Measurements from ENCODE around the gene ARID1A.
A peak's percentile ranks its signal among the peaks of the same experiment; 100 is the strongest.

The ARID1A gene

DNA sequence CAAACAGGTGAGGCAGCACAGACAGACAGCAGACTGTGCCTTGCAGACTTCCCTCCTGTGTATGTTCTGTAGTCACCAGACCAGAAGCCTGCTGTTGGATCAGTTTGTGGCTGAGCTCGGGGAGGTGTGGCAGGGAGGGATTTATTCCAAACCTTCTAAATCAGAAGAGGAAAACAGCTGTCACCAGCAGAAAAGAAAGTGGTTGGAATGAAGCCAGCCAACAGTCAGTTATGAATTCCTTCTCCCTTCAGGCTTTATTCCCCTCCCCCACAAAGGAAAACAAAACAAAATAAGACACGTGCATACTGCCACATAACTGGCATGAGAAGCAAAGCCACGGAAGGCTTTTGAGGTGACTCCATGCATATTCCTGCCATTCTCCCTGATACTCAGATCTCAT, 72.9 kb downstream of the ARID1A start:
- DNase-seq: peak; percentile 19

DNA sequence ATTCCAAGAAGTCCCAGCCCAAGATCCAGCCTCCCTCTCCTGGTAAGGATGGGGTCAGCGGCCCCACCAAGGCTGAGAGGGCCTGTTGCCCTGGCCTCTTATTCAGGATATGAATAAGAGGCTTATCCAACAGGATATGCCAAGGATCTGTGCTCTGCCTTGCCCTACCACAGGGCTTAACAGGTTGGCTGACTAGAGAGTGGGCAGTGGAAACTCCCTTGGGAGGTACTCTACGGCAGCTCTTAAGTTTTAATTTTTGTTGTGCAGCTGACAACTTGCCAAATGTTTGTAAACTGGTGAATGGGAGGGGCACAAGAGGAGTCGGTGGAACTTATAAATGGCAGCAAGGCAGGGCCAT, 75.4 kb downstream of the ARID1A start:
- no peak for DNase-seq

DNA sequence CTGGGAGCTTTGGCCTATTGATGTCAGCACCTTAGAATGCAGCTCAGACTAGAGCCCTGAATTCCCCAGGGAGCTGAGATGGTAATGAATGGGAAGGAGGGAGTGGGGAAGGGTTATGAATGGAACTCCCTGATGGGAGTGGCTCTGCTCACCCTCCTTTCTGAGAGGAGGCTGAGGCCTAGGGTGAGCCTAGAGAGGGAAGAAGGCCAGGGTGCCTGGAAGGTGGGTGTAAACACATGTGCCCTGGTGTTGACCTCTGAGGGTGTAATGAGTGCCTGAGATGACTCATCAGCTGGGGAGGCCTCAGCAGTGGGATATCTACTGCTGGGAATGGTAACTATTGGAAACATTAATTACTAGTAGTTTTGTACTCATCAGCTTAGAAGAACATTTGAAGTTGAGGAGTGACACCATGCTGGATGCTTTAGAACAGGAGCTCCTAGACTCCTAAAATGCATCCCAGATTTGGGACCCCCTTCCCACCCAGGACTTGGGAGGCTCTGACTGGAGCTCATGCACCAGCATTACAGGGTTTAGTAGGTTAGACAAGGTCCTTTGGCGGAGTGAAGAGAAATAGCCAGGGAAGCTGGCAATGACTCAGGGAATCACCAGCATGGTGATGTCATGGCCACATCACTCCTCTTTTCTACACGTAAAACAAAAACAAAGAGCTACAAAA, 76.0 kb downstream of the ARID1A start:
- no peak for DNase-seq

DNA sequence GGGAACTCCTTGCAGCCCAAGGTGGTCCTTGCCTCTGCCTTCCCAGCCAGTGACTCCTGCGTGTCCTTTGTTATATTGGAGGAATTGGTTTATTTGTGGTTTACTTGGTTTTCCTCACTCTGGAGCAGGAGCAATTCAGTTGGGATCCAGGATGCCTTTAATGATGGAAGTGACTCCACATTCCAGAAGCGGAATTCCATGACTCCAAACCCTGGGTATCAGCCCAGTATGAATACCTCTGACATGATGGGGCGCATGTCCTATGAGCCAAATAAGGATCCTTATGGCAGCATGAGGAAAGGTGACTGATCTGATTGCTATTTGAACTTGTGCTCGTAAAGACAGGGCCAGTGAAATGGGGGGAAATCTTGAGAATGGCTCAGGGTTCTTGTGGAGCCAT, 76.9 kb downstream of the ARID1A start:
- DNase-seq: no peak

DNA sequence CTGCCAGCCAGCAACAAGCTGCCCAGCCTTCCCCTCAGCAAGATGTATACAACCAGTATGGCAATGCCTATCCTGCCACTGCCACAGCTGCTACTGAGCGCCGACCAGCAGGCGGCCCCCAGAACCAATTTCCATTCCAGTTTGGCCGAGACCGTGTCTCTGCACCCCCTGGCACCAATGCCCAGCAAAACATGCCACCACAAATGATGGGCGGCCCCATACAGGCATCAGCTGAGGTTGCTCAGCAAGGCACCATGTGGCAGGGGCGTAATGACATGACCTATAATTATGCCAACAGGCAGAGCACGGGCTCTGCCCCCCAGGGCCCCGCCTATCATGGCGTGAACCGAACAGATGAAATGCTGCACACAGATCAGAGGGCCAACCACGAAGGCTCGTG, 78.6 kb downstream of the ARID1A start:
- no peak for DNase-seq

DNA sequence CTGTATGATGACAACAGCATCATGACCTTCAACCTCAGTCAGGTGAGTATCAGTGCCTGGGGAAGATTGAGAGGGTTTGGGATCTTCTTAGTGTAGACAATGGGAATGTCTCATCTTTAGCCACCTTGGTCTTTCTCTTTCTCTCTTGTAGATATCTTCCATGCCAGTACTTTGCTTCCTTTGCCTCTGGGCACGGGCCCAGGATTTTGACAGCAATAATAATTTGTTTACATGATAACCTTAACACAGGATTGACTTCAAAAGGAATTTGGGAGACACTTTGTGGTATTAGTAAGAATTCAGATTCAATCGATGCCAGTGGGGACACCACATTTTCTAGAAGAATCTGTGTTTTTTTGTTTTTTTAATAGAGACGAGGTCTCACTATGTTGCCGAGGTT, 79.9 kb downstream of the ARID1A start:
- DNase-seq: no peak

DNA sequence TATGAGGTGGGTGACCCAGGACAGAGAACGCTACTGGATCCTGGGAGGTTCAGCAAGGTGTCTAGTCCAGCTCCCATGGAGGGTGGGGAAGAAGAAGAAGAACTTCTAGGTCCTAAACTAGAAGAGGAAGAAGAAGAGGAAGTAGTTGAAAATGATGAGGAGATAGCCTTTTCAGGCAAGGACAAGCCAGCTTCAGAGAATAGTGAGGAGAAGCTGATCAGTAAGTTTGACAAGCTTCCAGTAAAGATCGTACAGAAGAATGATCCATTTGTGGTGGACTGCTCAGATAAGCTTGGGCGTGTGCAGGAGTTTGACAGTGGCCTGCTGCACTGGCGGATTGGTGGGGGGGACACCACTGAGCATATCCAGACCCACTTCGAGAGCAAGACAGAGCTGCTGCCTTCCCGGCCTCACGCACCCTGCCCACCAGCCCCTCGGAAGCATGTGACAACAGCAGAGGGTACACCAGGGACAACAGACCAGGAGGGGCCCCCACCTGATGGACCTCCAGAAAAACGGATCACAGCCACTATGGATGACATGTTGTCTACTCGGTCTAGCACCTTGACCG, 83.4 kb downstream of the ARID1A start:
- no peak for DNase-seq

DNA sequence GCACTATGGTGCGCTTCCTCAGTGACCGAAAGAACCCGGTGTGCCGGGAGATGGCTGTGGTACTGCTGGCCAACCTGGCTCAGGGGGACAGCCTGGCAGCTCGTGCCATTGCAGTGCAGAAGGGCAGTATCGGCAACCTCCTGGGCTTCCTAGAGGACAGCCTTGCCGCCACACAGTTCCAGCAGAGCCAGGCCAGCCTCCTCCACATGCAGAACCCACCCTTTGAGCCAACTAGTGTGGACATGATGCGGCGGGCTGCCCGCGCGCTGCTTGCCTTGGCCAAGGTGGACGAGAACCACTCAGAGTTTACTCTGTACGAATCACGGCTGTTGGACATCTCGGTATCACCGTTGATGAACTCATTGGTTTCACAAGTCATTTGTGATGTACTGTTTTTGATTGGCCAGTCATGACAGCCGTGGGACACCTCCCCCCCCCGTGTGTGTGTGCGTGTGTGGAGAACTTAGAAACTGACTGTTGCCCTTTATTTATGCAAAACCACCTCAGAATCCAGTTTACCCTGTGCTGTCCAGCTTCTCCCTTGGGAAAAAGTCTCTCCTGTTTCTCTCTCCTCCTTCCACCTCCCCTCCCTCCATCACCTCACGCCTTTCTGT, 84.6 kb downstream of the ARID1A start:
- DNase-seq: no peak

DNA sequence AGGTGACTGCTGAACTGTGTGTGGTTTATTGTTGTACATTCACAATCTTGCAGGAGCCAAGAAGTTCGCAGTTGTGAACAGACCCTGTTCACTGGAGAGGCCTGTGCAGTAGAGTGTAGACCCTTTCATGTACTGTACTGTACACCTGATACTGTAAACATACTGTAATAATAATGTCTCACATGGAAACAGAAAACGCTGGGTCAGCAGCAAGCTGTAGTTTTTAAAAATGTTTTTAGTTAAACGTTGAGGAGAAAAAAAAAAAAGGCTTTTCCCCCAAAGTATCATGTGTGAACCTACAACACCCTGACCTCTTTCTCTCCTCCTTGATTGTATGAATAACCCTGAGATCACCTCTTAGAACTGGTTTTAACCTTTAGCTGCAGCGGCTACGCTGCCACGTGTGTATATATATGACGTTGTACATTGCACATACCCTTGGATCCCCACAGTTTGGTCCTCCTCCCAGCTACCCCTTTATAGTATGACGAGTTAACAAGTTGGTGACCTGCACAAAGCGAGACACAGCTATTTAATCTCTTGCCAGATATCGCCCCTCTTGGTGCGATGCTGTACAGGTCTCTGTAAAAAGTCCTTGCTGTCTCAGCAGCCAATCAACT, 85.5 kb downstream of the ARID1A start:
- DNase-seq: no peak

DNA sequence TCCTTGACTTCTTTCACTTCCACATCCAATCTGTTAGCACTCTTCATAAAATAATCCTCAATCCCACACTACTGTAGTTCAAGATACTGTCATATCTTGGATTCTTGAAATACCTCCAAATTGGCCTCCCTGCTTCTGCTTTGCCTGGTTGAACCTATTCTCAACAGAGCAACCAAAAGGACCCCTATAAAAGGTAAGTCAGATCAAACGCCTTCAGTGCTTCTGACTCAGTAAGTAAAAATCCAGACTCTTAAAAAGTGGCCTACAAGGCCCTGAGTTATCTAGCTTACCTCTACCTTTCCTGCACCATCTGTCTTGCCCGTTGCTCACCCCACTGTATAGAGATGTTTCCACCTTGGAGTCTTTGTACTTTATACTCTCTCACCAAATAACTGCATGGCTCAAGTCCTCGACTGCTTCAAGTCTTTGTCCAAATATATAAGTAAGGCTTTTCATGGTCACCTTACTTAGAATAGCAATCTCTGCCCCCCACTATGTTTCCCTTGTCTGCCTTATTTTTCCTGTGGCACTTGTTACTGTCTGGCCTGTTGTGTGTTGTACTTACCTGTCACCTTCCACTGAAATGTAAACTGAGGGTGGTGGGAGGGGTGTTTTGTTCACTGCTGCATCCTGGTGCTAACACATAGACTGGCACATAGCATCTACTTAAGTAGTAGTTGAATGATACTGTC, 86.9 kb downstream of the ARID1A start:
- DNase-seq: no peak

DNA sequence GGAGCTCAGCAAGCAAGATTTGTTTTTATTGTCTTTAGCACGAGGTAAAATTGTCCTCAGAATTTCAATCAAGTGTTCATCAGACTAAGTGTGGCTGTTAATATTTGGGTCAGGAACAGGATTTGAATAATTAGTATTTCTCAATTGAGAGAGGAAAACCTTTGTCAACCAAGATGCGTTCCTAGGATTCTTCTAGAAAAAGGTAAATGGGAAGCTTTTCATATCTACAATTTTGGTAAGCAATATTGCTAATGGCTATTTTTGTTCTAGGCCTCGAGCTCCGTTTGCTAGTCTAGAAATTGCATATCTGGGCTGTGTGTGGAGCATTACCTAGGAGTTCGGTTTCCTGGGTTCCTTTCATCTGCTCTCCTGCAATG, 87.8 kb downstream of the ARID1A start:
- DNase-seq: no peak

DNA sequence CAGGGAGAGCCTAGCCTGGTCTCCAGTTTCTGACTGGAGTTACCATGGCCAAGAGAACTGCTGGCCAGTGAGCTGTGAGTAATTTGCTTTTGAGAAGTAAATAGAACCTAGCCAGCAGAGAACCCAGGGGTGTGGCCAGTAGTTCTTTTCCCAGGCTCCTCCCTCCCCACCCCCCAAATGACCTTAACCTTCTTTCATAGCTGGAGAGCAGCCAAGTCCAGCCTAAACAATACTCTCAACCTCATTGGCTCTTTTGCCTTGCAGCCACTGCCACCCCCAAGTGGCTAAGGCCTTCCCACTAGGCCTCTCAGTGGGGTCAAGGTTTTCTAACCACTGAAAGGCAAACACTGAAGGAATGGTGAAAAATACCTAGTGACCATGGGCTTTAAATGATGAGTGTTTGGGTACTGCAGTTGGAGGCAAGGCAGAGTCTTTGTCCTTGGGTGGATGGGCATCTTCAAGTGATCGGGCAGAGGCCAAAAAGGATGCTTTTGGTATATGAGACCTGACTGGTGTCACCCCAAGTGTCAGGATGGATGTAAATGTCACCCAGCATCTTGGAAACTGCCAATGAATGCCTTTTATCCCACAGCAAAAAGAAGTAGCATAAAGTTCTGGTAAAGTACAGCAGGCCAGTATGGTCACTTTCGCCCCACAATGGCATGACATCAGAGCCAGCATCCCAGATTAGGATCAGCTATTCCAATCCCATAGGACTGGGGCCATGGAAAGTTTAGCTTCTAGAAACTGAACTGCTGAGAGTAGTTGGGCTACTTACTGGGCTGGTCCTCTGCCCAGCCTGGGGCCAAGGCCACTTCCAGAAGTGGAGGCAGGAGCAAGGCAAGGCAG, 88.4 kb downstream of the ARID1A start:
- peak; percentile 61 for DNase-seq

DNA sequence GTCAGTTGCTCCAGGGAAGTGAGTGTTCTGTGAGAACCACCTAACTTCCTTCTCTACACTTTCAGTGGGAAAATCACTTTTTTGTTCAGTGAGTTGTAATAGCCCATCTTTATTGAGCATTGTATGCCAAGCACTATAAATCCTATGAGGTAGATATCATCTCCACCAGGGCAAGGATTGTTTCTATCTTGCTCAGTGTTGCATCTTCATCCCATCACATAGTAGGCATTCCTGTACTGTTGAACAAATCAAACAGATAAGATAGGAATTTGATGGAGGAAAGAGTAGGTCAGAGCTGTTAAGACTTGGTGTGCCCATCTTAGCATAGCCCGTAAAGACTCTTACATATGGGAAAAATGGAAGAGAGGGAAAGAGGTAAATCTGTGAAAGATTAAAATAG, 89.1 kb downstream of the ARID1A start:
- no peak for DNase-seq

DNA sequence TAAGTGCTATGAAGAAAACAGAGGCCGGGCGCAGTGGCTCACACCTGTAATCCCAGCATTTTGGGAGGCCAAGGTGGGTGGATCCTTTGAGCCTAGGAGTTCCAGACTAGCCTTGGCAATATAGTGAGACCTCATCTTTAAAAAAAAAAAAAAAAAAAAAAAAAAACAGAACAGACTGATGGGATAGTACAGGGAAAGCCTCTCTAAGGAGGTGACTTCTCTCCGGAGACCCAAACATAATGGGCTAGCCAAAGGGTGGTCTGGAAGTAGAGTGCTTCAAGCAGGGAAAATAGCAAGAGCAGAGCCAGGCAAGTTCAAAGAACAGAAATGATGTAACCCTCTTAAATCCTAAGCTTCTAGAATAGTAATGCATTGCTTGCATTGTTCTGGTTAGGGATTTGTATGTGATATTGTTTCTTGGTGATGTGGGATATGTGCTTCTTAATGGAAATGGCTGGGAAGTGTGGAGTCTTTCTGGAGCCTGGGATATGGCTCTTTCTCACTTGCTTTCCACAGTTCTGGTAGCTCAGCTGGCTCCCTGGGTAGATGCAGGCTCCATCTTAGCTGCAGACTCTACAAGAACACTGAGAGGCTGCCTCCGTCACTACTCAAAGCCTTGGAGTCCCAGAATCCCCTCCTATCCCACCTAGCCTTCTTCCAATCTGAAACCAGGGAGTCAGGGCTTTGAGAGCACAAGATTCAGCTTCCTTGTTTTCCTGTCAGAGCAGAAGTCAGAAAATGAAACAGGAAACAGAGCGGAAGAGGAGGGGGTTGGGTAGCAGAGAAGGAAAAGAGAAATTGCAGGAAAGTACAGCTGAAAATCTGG, 90.0 kb downstream of the ARID1A start:
- no peak for DNase-seq

DNA sequence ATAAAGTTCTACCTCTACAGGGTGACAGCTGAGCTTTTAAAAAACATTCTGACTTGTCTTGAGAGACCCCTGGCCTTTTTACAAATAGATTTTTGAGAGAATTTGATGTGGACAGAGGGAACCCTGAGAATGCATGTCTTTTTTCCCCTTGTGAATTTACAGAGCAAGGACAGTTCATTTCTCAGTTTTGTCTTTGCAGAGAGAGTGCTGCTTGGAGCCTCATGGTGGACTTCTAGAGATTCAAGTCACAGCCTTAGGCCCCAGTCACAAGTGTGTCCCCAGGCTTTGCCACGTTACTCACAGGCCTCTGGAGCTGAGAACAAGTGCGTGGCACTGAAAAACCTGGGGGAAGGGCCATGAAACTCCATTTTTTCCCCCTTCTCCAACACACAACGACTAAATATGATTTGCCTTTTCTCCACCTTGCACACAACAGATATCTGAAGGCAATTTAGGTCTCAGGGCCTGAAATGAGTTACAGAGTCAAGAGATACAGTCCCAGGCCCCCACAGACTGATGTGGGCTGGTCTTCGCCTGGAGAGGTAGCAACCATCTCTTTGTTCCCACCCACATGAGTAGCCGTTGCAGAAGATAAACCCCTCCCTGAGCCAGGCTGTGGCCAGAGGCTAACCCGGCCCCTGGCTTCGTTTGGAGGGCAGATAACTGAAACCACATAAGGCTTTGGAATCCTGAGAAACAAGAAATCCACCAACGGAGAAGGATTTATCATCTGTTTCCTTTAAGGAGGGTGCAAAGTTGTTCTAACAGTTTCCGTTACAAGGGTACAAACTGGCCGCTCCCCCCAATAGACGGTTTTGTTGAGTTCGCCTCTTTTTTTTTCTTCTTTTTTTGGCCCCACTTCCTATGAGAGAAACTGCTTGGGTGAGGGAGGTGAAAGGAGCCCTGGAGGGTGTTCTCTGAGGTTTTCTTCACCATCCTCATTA, 90.9 kb downstream of the ARID1A start:
- no peak for DNase-seq

DNA sequence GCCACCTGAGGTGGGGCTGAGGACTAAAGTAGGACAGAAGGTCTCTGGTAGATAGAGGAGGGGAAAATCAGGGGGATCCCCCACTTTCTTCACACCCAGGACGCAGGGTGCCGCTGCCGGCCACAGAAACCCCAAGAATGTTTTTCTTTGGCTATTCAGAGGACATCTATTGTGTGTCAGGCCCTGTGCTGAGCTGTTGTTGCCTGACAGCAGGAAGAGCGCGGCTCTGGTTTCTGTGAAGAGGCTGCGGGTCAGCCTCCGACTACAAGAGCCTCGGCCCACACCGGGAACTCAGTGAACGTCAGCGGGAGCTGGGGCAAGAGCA, 91.5 kb downstream of the ARID1A start:
- DNase-seq: no peak

DNA sequence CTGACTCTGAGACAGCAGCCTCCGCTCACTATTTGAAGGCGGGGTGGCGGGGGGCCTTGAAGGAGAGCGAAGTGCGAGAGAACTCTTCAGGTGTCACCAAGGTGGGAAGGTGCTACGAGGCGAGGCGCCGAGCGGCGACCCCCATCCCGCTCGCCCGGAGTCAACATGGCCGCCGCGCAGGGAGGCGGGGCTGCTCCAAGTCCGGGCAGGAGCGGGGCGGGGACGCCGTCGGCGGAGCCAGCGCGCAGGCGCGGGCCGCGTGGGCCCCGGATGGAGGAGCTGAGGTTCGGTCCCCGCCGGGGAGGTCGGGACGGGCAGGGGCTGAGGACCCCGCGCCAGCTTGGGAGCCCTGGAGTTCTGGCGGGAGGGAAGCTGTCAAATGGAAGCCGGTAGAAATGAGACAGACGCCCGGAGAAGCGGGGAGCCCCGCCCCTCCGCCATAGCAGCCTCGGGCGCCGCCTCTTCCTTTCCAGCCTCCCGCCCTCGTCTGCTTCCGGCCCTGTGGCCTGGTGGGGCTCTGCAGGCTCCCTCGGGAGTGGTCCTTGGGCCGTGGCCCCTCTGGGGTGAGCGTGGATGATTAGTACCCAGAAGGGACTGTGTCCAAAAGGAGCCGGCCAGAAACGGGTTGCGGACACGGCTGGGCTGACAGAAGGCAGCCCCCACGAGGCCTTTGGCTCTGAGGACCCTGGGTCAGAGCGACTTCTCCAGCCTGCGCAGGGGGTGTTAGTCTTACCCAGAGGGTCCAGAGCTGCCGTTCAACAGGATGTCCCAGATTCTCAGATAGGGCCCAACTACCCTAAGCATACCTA, 92.1 kb downstream of the ARID1A start, which contains the start of gene PIGV:
Gene PIGV, plus strand, starts transcription at position 245 of the 809 bp plus-strand sequence. CDS start 2,866 bp downstream, outside the sequence.
- peak; percentile 95 for DNase-seq

DNA sequence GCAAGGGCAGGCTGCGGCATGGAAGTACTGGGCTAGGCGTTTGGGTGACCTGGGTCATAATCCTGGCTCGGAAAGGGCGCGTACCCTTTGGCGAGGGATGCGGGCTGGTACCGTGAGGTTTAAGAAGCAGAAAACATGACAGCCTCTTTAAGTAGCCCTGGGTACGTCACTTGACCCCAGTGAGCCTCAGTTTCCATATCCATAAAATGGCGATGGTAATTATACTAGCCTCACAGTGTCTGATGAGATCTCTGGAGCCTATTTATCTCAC, 92.6 kb downstream of the ARID1A start:
- DNase-seq: no peak

DNA sequence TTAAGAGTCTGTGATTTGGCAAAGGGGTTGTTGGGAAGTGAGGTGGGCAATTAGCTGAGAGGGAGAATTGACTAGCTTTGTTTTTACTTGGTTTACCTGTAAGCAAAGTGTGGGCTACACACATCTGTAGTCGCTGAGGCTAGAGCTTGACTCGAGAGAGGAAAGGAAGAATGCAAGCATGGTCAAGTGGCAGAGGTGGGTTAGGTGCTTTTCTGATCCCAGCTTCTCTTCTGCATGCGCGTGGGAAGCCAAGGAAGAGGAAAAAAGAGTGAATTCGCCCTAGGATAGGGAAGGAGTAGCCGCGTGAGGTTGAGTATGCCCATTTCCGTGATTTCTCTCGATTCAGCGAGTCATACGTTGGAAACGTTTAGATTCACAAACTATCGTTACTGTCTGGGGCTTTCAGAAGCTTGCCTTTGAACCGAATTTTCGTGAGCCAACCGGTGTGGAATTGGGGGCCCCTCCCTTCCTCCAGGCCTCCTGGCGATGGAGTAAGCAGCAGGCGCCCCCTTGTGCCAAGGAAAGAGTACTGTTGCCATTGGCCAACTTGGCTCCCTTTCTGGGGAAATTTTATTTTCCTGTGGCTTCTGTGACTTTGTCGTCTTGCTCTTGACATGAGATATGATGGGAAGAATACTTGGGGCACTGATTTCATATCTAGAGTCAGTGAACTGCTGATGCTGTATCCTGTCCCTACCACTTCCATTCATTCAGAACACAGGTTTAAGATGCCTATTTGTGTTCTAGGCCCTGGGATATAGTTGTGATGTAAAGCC, 93.2 kb downstream of the ARID1A start:
- peak; percentile 87 for DNase-seq

DNA sequence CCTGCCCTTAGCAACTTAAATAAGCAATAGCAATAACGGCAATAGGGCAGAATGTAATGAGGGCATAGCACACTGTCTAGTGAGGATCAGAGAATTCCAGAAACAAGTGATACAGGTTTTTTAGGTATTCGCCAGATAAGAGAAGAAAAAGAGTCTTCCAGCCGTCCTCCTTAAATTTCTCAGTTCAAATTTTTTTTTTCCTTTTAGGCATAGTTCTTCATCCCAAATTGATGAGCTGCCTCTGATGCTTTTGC, 93.7 kb downstream of the ARID1A start:
- DNase-seq: no peak

Measured in NCI-H1105 treated with DMSO at 0.1 percent for 48 hours (cell line).